CD4-positive, CD25-positive, alpha-beta regulatory T cell (primary cell): ENCODE results near the gene SFXN5. TPM values are rescaled to one million over a fixed set of nuclear protein-coding genes. Genes with fewer than 3 reads are reported as not detected.

Experiments used
- ATAC-seq, 2 donors: fragments of 150-1000 bp; cut with Tn5 transposase; one replicate each; pipeline ENCODE4 v1.10.0; 2021; ENCODE audit warnings: low read depth in 2 of 2, moderate number of reproducible peaks in 2 of 2, moderate library complexity in 1 of 2
- DNase-seq, 3 donors: peaks; one replicate each; pipeline versions ENCODE4 v3.0.0 to v3.0.0-alpha.2; 2012 to 2022; ENCODE audit warnings: mixed read lengths in 1 of 3
- H3K27ac ChIP-seq: one replicate; pipeline ENCODE4 v1.7.0; 2013; ENCODE audit warnings: mild to moderate bottlenecking, low read length; ENCODE audit not compliant: insufficient read depth, poor library complexity, severe bottlenecking
- H3K27me3 ChIP-seq: one replicate; pipeline ENCODE4 v1.7.0; 2013; ENCODE audit warnings: low read length; ENCODE audit not compliant: control insufficient read depth, insufficient read depth
- H3K36me3 ChIP-seq: one replicate; pipeline ENCODE4 v1.7.0; 2013; ENCODE audit warnings: mild to moderate bottlenecking, low read length, moderate library complexity; ENCODE audit not compliant: control insufficient read depth, insufficient read depth
- H3K4me1 ChIP-seq: 2 replicates; pipeline ENCODE4 v1.7.0; 2013; ENCODE audit warnings: mild to moderate bottlenecking, low read length; ENCODE audit not compliant: insufficient read depth, control insufficient read depth, poor library complexity, severe bottlenecking
- H3K4me3 ChIP-seq: one replicate; pipeline ENCODE4 v1.7.0; 2013; ENCODE audit warnings: low read depth, mild to moderate bottlenecking, low read length, moderate library complexity
- H3K9me3 ChIP-seq, 2 experiments: 1 replicate in 1 of 2; 2 replicates in 1 of 2; pipeline ENCODE4 v1.7.0; 2013; ENCODE audit warnings: low read length in 2 of 2, mild to moderate bottlenecking in 1 of 2, moderate library complexity in 1 of 2; ENCODE audit not compliant: control insufficient read depth in 2 of 2
- H3K27ac Mint-ChIP-seq, 3 donors: one replicate each; pipeline ENCODE4 v1.8.0; 2020 to 2022; ENCODE audit warnings: mild to moderate bottlenecking in 3 of 3, mixed read lengths in 3 of 3, moderate library complexity in 2 of 3
- H3K27me3 Mint-ChIP-seq: one replicate; pipeline ENCODE4 v1.8.0; 2022; ENCODE audit warnings: mild to moderate bottlenecking, mixed read lengths
- H3K36me3 Mint-ChIP-seq: one replicate; pipeline ENCODE4 v1.8.0; 2020; ENCODE audit warnings: mixed read lengths
- H3K4me1 Mint-ChIP-seq, 4 donors: one replicate each; pipeline ENCODE4 v1.8.0; 2020 to 2022; ENCODE audit warnings: mixed read lengths in 4 of 4, mild to moderate bottlenecking in 1 of 4
- H3K4me3 Mint-ChIP-seq, 4 donors: one replicate each; pipeline ENCODE4 v1.8.0; 2020 to 2022; ENCODE audit warnings: mild to moderate bottlenecking in 4 of 4, mixed read lengths in 4 of 4, moderate library complexity in 3 of 4
- H3K9me3 Mint-ChIP-seq, 7 donors: one replicate each; pipeline ENCODE4 v1.8.0; 2020 to 2022; ENCODE audit warnings: mixed read lengths in 7 of 7, mild to moderate bottlenecking in 3 of 7, moderate library complexity in 2 of 7
- polyA plus RNA-seq, 4 donors: library from polyadenylated mRNA; unstranded; fragments of 300-500 nt; fragmentation: Illumina TruSeq; gene quantifications; one replicate each; pipeline ENCODE4 v1.2.3, GENCODE V29; 2021
- total RNA-seq: library from RNA; stranded (reverse); gene quantifications from one replicate; pipeline ENCODE4 v1.2.3, GENCODE V29; 2022

Gene SFXN5
- total and polyA plus RNA-seq, 5 donors from 2014 or later, result 1.0 to 8.0 (median 1.9) TPM

GRCh38 chr2:72933207-72933606 is 138.3 kb downstream of the SFXN5 start:
- no peak overlapping the region for H3K27ac Mint-ChIP-seq
- no peaks in the 10 kb centered on the region for H3K9me3 Mint-ChIP-seq
- peaks cover 4% of the 10 kb centered on the region for H3K27me3 Mint-ChIP-seq
- H3K27me3 ChIP-seq, result peaks cover 11% of the 10 kb centered on the region
- H3K4me3 Mint-ChIP-seq, result no peak overlapping the region
- no peaks in the 10 kb centered on the region for H3K36me3 Mint-ChIP-seq
- no peak overlapping the region for H3K27ac ChIP-seq
- no peaks in the 10 kb centered on the region for H3K4me1 Mint-ChIP-seq
- no peaks in the 10 kb centered on the region for H3K9me3 ChIP-seq
- H3K4me3 ChIP-seq, result no peak overlapping the region
- H3K36me3 ChIP-seq, result no peaks in the 10 kb centered on the region
- no peak for DNase-seq
- no peaks in the 10 kb centered on the region for H3K4me1 ChIP-seq
- no peak for ATAC-seq

- Mint-ChIP-seq H3K4me1 (no peaks in the 10 kb centered on the region), H3K27me3 (peaks cover 4% of the 10 kb centered on the region), H3K27ac (no peak overlapping the region), H3K9me3 (no peaks in the 10 kb centered on the region), H3K36me3 (no peaks in the 10 kb centered on the region), H3K4me3 (no peak overlapping the region)
- H3K27ac ChIP-seq, result no peak overlapping the region
- no peaks in the 10 kb centered on the region for H3K9me3 ChIP-seq
- DNase-seq (no peak), ATAC-seq (no peak)
- H3K36me3 ChIP-seq, result no peaks in the 10 kb centered on the region
- peaks cover 13% of the 10 kb centered on the region for H3K27me3 ChIP-seq
- no peaks in the 10 kb centered on the region for H3K4me1 ChIP-seq
- H3K4me3 ChIP-seq, result no peak overlapping the region
Observed at GRCh38 chr2:72932805-72933204, 138.7 kb downstream of the SFXN5 start.

- Mint-ChIP-seq H3K4me3 (no peak overlapping the region), H3K4me1 (no peaks in the 10 kb centered on the region)
- no peak for ATAC-seq
Observed at GRCh38 chr2:72932045-72932740, 139.3 kb downstream of the SFXN5 start.

DNA sequence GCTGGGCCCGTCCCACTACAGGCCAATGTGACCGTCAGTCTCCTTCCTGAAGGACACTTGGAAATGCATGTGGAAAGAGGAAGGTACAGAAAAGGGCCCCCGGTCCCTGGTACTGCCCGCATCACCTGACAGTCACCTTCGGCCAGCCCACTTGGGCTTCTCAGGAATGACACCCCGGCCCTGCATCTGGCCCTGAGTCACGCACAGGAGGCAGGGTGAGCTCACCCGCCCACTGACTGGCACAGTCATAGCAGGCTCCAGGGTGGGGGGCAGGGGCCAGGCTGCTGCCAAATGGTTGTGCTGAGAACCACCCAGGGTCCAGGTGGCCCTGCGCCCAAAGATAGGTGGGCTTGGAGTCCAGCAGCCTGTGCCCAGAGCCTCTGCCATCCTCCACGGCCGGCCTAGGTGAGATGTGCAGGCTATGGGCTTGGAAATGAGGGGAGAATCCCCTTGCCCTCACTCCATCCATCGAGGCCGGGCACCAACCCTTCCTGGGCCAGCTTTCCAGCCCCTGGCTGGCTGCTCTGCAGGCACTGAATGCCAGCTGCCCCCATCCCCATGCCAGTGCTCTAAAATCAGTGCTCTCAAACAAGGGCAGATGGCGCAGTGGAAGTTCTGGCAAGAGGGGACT is 140.1 kb downstream of the SFXN5 start:
- no peaks in the 10 kb centered on the region for H3K9me3 ChIP-seq
- Mint-ChIP-seq H3K27me3 (peaks cover 4% of the 10 kb centered on the region), H3K27ac (no peak overlapping the region), H3K9me3 (no peaks in the 10 kb centered on the region), H3K4me1 (no peaks in the 10 kb centered on the region), H3K36me3 (no peaks in the 10 kb centered on the region), H3K4me3 (no peak overlapping the region)
- H3K4me3 ChIP-seq, result no peak overlapping the region
- no peak for DNase-seq
- peaks cover 26% of the 10 kb centered on the region for H3K27me3 ChIP-seq
- no peak overlapping the region for H3K27ac ChIP-seq
- H3K4me1 ChIP-seq, result no peaks in the 10 kb centered on the region
- no peak for ATAC-seq
- H3K36me3 ChIP-seq, result no peaks in the 10 kb centered on the region

More at GRCh38 chr2:72932045-72932740, 139.3 kb downstream of the SFXN5 start:
- Histone ChIP-seq H3K9me3 (no peaks in the 10 kb centered on the region), H3K27ac (no peak overlapping the region), H3K36me3 (no peaks in the 10 kb centered on the region), H3K4me1 (no peaks in the 10 kb centered on the region), H3K27me3 (peaks cover 18% of the 10 kb centered on the region), H3K4me3 (no peak overlapping the region)
- Mint-ChIP-seq H3K9me3 (no peaks in the 10 kb centered on the region), H3K27me3 (peaks cover 4% of the 10 kb centered on the region), H3K27ac (no peak overlapping the region), H3K36me3 (no peaks in the 10 kb centered on the region)
- peak in 1 of 3 donors; percentile 16 for DNase-seq

DNA sequence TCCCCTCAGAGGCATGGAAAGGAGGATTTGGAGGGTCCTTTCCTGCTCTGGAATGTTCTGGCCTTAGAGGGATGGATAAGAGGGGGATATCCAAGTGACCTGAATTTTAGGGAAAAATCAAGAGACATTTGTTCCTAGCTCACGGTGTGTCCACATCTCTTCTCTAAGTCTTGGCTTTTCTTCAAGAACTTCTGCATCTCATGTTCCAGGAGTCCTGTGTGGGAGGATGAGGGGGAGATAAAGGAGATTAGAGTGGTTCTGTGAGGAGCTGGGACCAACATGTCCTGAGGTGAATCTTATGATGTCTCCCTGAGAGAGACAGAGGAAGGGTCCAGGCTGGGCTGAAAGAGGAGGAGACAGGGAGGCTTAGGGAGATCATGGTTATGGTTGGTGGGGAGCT is 142.5 kb downstream of the SFXN5 start:
- H3K4me3 ChIP-seq, result no peak overlapping the region
- no peak for DNase-seq
- Mint-ChIP-seq H3K27me3 (peaks cover 4% of the 10 kb centered on the region), H3K36me3 (no peaks in the 10 kb centered on the region), H3K4me1 (peaks cover 0 to 10% (median 5%) of the 10 kb centered on the region in 4 donors), H3K9me3 (peaks cover 0 to 3% (median 0%) of the 10 kb centered on the region in 7 donors), H3K4me3 (no peak overlapping the region), H3K27ac (no peak overlapping the region)
- H3K27ac ChIP-seq, result no peak overlapping the region
- H3K27me3 ChIP-seq, result peaks cover 33% of the 10 kb centered on the region
- peaks cover 2% of the 10 kb centered on the region for H3K4me1 ChIP-seq
- no peaks in the 10 kb centered on the region for H3K36me3 ChIP-seq
- H3K9me3 ChIP-seq, result no peaks in the 10 kb centered on the region
- no peak for ATAC-seq

DNA sequence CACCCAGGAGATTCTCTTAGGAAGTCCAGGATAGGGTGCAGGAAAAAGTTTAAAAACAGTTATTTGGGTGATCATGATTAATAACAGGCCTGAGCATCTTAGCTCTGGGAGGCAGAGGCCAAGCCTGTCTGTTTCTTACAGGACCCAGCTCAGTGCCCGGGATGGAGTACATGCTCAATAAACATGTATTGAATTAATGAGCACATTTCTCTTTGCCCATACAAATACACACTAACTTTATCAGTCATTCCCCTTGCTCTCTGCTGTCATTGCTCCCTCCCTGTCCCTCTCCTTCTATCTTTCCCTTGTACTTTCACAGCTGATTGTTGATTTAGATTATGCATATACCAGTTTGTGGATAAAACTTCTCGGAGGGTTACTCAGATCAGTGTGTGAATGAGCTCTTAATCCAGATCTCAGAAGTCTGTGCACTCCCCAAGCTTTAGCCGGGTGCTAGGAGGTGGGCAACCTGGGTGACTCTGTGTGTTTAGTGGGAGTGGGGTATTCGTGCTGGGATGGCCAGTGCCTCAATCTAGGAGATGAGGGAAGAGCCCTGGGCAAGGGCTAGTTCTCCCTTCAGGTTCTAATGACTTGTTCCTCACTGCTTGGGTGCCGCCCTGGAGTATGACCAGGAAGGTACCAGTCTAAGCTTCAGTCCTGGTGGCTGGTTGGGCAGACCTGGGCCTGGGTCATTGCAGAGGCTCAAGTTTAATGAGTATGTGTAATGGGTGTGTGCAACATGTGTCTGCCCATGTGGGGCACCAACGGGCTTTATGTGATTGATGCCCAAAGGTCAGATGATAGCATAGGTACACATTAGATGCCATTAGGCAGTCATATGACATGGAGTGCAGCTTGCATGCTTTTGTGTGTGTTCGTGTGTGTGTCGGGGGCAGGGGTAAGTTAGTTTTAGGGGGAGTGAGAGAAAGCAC is 143.6 kb downstream of the SFXN5 start:
- Histone ChIP-seq H3K4me1 (peaks cover 6% of the 10 kb centered on the region), H3K27ac (no peak overlapping the region), H3K27me3 (peaks cover 40% of the 10 kb centered on the region), H3K9me3 (no peaks in the 10 kb centered on the region), H3K4me3 (no peak overlapping the region), H3K36me3 (no peaks in the 10 kb centered on the region)
- Mint-ChIP-seq H3K36me3 (no peaks in the 10 kb centered on the region), H3K4me3 (no peak overlapping the region), H3K4me1 (peaks cover 0 to 18% (median 5%) of the 10 kb centered on the region in 4 donors), H3K27me3 (peaks cover 11% of the 10 kb centered on the region), H3K9me3 (peaks cover 0 to 3% (median 0%) of the 10 kb centered on the region in 7 donors), H3K27ac (no peak overlapping the region)
- DNase-seq (no peak), ATAC-seq (no peak)

DNA sequence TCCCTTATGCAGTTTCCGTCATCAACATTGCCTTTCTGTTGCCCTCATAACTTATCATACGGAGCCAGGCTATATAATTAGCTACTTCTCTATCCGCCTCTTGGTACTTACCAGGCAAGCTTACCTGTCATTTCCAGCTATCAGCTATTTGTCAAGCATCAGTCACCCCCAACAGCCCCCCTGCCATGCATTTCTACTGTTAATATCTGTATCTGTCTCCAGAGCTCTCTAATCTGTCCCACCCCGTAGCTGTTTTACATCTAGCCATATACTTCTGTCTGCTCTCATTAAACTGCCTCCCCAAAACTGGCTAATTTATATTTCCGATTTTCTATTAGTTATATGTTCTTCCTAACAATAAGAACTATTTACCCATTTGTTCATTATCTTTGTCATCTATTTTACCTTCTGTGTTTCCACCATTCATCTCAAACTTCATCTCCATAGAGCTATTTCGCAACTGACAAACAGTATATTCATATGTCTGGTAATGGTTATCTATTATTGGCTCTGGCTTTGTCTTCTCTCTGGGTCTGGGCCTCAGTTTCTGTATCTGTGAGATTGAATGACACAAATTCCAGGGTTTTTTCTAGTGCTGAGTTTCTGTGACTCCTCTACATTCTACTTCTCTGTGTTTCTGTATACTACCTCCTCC is 144.6 kb downstream of the SFXN5 start:
- H3K4me3 Mint-ChIP-seq, result no peak overlapping the region
- Histone ChIP-seq H3K27ac (no peak overlapping the region), H3K27me3 (peaks cover 49% of the 10 kb centered on the region), H3K4me3 (no peak overlapping the region), H3K9me3 (no peaks in the 10 kb centered on the region), H3K36me3 (no peaks in the 10 kb centered on the region), H3K4me1 (peaks cover 6% of the 10 kb centered on the region)
- peaks cover 0 to 4% (median 0%) of the 10 kb centered on the region in 7 donors for H3K9me3 Mint-ChIP-seq
- H3K4me1 Mint-ChIP-seq, result peaks cover 0 to 20% (median 8%) of the 10 kb centered on the region in 4 donors
- no peaks in the 10 kb centered on the region for H3K36me3 Mint-ChIP-seq
- H3K27ac Mint-ChIP-seq, result no peak overlapping the region
- H3K27me3 Mint-ChIP-seq, result peaks cover 21% of the 10 kb centered on the region
- DNase-seq (no peak), ATAC-seq (no peak)
